ENCODE data around the gene JPH2. TPM values are rescaled to one million over a fixed set of nuclear protein-coding genes. Genes with fewer than 3 reads are reported as not detected.

Gene JPH2
- total and polyA plus RNA-seq, 2 of the 4 experiments (the other 2 are of a cell fraction), result 0.44 to 0.54 TPM

- Histone ChIP-seq H2AFZ (replicated peaks; ENCODE audit: low read length, poor library complexity) (no peak overlapping the region), H4K91ac (ENCODE audit: insufficient read depth, low read depth, low read length) (no peak overlapping the region), H3K27ac (ENCODE audit: insufficient read depth, low read length) (no peak overlapping the region), H3K4me3 (ENCODE audit: insufficient read depth, low read depth, low read length) (no peak overlapping the region), H2BK5ac (ENCODE audit: low read depth, low read length, poor library complexity, severe bottlenecking) (no peak overlapping the region), H2AK5ac (ENCODE audit: low read depth, low read length) (no peak overlapping the region), H2BK120ac (ENCODE audit: low read depth, low read length) (no peak overlapping the region), H2BK20ac (ENCODE audit: low read depth, low read length) (no peak overlapping the region), H4K5ac (ENCODE audit: low read depth, low read length) (no peak overlapping the region), H3K14ac (replicated peaks; ENCODE audit: low read depth, low read length) (no peak overlapping the region), H3K9ac (ENCODE audit: low read depth, low read length) (no peak overlapping the region), H3K4me2 (ENCODE audit: low read depth, low read length) (no peak overlapping the region), H3K79me1 (ENCODE audit: low read depth in 1 of 2, low read length in 2 of 2) (no peaks in the 10 kb centered on the region), H4K8ac (ENCODE audit: low read depth in 2 of 2, low read length in 2 of 2) (no peak overlapping the region), H3K27me3 (ENCODE audit: control insufficient read depth, insufficient read depth, low read length) (peaks cover 2% of the 10 kb centered on the region; the same call in 1 of the 2 replicates), H3K23ac (ENCODE audit: low read depth, low read length) (no peak overlapping the region), H4K20me1 (ENCODE audit: insufficient read depth, low read length) (no peaks in the 10 kb centered on the region), H2AK9ac (replicated peaks; ENCODE audit: low read depth, low read length, poor library complexity) (no peak overlapping the region), H3K4me1 (ENCODE audit: control insufficient read depth, insufficient read depth, low read length) (peaks cover 2% of the 10 kb centered on the region), H3K18ac (ENCODE audit: low read depth, low read length) (no peak overlapping the region), H3K4ac (ENCODE audit: low read depth, low read length) (no peak overlapping the region), H2BK15ac (ENCODE audit: low read depth, low read length) (no peak overlapping the region), H3K36me3 (ENCODE audit: control insufficient read depth, insufficient read depth, low read length) (no peaks in the 10 kb centered on the region), H3K9me1 (ENCODE audit: insufficient read depth, low read length) (0 out of 2 replicates have a peak, but pooled peaks cover 3% of the 10 kb centered on the region), H3K56ac (ENCODE audit: extremely low read depth, insufficient read depth, low read length) (no peak overlapping the region), H3K9me3 (ENCODE audit: control insufficient read depth, insufficient read depth, low read length) (no peaks in the 10 kb centered on the region)
- dilution Hi-C loops (cut with HindIII; ENCODE audit: low sequenced_read_pairs, unreplicated experiment) (no loop called here), in situ Hi-C loops (cut with MboI; ENCODE audit: low sequenced_read_pairs) (no loop called here), intact Hi-C loops (cut with micrococcal nuclease) (no loop called here)
- ChIA-PET CTCF (interaction anchor here (0.6 kb wide), 1 partner anchor 855 kb away, joined by 3 read pairs; no protein-coding TSS in a partner anchor), POLR2A (ENCODE audit: unreplicated experiment) (no interaction called here)
- DNase-seq, result no peak
- ATAC-seq (ENCODE audit: low read depth), result no peak
- no peak for TF ChIP-seq USF2 (IDR thresholded peaks at IDR 0.05; ENCODE audit: low read depth, low read length)
- no peak for TF ChIP-seq MAFK (IDR thresholded peaks at IDR 0.05; ENCODE audit: low read depth, low read length)
- TF ChIP-seq SMC3 (IDR thresholded peaks at IDR 0.05; ENCODE audit: low read depth, low read length), result no peak
- no peak for TF ChIP-seq FOS (IDR thresholded peaks at IDR 0.05; ENCODE audit: low read depth, low read length)
- TF ChIP-seq CHD1 (IDR thresholded peaks at IDR 0.05; ENCODE audit: low read depth, low read length), result no peak
- TF ChIP-seq CTCF (conservative IDR thresholded peaks at IDR 0.05; ENCODE audit: low read depth, low read length), result no peak
- TF ChIP-seq RAD21 (IDR thresholded peaks at IDR 0.05; ENCODE audit: low read length), result no peak
- no peak for TF ChIP-seq ELK1 (IDR thresholded peaks at IDR 0.05; ENCODE audit: borderline replicate concordance, low read depth, low read length)
- no peak for TF ChIP-seq MAZ (IDR thresholded peaks at IDR 0.05; ENCODE audit: borderline replicate concordance, low read depth, low read length)
- TF ChIP-seq POLR2A (IDR thresholded peaks at IDR 0.05; ENCODE audit: low read depth, low read length), result no peak
- TF ChIP-seq NFE2L2 (IDR thresholded peaks at IDR 0.05; ENCODE audit: low read depth, low read length), result no peak
- no peak for TF ChIP-seq RCOR1 (IDR thresholded peaks at IDR 0.05; ENCODE audit: insufficient replicate concordance, low read length)
- no peak for TF ChIP-seq RFX5 (IDR thresholded peaks at IDR 0.05; ENCODE audit: low read depth, low read length)
- TF ChIP-seq MXI1 (IDR thresholded peaks at IDR 0.05; ENCODE audit: borderline replicate concordance, low read depth, low read length), result no peak
- no peak for TF ChIP-seq BHLHE40 (IDR thresholded peaks at IDR 0.05; ENCODE audit: low read depth, low read length)
- TF ChIP-seq CEBPB (IDR thresholded peaks at IDR 0.05; ENCODE audit: low read depth, low read length), result no peak
- no CpG with 5 or more reads among the region's 5 CpGs for WGBS, 2 experiments (ENCODE audit: extremely low coverage in 2 of 2, insufficient read length in 1 of 2)
- BruUV-seq (replicated peaks), result no TSS peak
These were observed 29.9 kb downstream of the JPH2 start for GRCh38 chr20:44157061-44157460.
